IPS DF 6.9 (cell line): ENCODE data around the gene PRKCE.

ENCODE experiments used
- DNase-seq: peaks from one replicate; pipeline ENCODE4 v3.0.0-alpha.2; 2013; ENCODE audit warnings: low read depth, low spot score
- H3K27ac ChIP-seq: one replicate; pipeline ENCODE4 v1.5.1; 2013; ENCODE audit warnings: low read length, control low read depth
- H3K27me3 ChIP-seq: 2 replicates; pipeline ENCODE4 v1.6.1; 2013; ENCODE audit warnings: mild to moderate bottlenecking, low read length; ENCODE audit not compliant: control insufficient read depth, insufficient read depth
- H3K36me3 ChIP-seq: 2 replicates; pipeline ENCODE4 v1.6.1; 2013; ENCODE audit warnings: low read length; ENCODE audit not compliant: control insufficient read depth, insufficient read depth
- H3K4me1 ChIP-seq: 2 replicates; pipeline ENCODE4 v1.6.1; 2013; ENCODE audit warnings: low read length; ENCODE audit not compliant: control insufficient read depth, insufficient read depth
- H3K4me3 ChIP-seq: 2 replicates; pipeline ENCODE4 v1.5.1; 2013; ENCODE audit warnings: mild to moderate bottlenecking, low read length
- H3K9me3 ChIP-seq: 2 replicates; pipeline ENCODE4 v1.6.1; 2013; ENCODE audit warnings: low read length, inconsistent platforms; ENCODE audit not compliant: control insufficient read depth, insufficient read depth
- WGBS: extraction: QIAGEN DNeasy Blood & Tissue Kit; methylation state at CpG from one replicate; pipeline ENCODE4 v1.1.7; 2013; ENCODE audit warnings: mixed read lengths, missing lambda C conversion rate; ENCODE audit not compliant: insufficient read length, insufficient coverage; 5-methylcytosine and 5-hydroxymethylcytosine counted together

PRKCE gene

DNA sequence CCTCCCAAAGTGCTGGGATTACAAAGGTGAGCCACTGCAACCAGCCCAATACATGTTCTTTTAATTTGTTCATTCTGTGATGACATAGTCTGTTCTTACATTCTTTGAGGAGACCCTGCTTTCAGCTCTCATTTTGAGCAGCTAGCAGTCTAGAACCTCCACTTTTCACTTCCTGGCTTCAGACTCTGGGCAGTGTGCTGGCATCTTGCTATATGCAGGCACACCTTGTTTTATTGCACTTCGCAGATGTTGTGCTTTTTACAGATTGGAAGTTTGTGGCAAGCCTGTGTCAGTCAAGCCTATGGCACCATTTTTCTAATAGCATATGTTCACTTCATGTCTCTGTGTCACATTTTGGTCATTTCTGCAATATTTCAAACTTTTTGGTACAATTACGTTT lies 72.4 kb downstream of the PRKCE start:
- H3K27ac ChIP-seq: no peak overlapping the region
- no peaks in the 10 kb centered on the region for H3K27me3 ChIP-seq
- no peak overlapping the region for H3K4me3 ChIP-seq
- H3K9me3 ChIP-seq: no peaks in the 10 kb centered on the region
- no peaks in the 10 kb centered on the region for H3K36me3 ChIP-seq
- no peak for DNase-seq
- WGBS: no CpG with 5 or more reads among the region's 2 CpGs
- H3K4me1 ChIP-seq: no peaks in the 10 kb centered on the region

DNA sequence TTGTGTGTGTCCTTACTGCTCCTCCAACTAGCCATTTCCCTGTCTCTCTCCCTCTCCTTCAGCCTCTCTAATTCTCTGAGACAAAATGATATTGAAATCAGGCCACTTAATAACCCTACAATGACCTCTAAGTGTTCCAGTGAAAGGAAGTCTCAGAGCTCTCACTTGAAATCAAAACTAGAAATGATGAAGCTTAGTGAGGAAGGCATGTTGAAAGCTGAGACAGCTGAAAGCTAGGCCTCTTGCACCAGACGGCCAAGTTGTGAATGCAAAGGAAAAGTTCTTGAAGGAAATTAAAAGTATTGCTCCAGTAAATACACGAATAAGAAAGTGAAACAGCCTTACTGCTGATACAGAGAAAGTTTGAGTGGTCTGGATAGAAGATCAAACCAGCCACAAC lies 72.9 kb downstream of the PRKCE start:
- Histone ChIP-seq H3K4me1 (no peaks in the 10 kb centered on the region), H3K27ac (no peak overlapping the region)
- no CpG with 5 or more reads among the region's 2 CpGs for WGBS

DNA sequence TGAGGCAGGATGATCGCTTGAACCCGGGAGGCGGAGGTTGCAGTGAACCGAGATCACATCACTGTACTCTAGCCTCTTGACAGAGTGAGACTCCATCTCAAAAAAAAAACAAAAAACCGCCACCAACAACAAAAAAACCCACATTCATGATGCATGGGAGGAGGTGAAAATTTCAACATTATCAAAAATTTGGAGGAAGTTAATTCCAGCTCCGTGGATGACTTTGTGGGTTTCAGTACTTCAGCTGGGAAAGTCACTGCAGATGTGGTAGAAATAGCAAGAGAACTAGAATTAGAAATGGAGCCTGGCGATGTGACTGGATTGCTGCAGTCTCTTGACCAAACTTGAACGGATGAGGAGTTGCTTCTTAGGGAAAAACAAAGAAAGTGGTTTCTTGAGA lies 74.3 kb downstream of the PRKCE start:
- H3K4me1 ChIP-seq: no peaks in the 10 kb centered on the region
- H3K36me3 ChIP-seq: no peaks in the 10 kb centered on the region
- no peaks in the 10 kb centered on the region for H3K9me3 ChIP-seq
- H3K27ac ChIP-seq: no peak overlapping the region
- H3K4me3 ChIP-seq: no peak overlapping the region
- no CpG with 5 or more reads among the region's 8 CpGs for WGBS
- DNase-seq: no peak
- H3K27me3 ChIP-seq: no peaks in the 10 kb centered on the region

More for the DNA sequence above, 72.9 kb downstream of the PRKCE start:
- no peak overlapping the region for H3K4me3 ChIP-seq
- no peaks in the 10 kb centered on the region for H3K9me3 ChIP-seq
- no peaks in the 10 kb centered on the region for H3K36me3 ChIP-seq
- H3K27me3 ChIP-seq: no peaks in the 10 kb centered on the region
- no peak for DNase-seq

DNA sequence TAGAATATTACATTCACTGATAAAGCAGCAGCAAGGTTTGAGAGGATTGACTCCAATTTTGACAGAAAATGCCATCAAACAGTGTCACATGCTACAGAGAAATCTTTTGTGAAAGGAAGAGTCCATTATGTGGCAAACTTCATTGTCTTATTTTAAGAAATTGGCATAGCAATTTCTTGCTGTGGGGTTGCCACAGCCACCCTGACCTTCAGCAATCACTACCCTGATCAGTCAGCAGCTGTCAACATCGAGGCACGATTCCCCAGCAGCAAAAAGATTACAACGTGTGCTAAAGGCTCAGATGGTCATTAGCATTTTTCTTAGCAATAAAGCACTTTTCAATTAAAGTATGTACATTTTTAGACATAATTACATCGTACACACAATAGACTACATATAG lies 74.7 kb downstream of the PRKCE start:
- Histone ChIP-seq H3K9me3 (no peaks in the 10 kb centered on the region), H3K4me1 (no peaks in the 10 kb centered on the region), H3K27me3 (no peaks in the 10 kb centered on the region), H3K27ac (no peak overlapping the region), H3K36me3 (no peaks in the 10 kb centered on the region), H3K4me3 (no peak overlapping the region)
- DNase-seq: no peak
- no CpG with 5 or more reads among the region's 4 CpGs for WGBS

DNA sequence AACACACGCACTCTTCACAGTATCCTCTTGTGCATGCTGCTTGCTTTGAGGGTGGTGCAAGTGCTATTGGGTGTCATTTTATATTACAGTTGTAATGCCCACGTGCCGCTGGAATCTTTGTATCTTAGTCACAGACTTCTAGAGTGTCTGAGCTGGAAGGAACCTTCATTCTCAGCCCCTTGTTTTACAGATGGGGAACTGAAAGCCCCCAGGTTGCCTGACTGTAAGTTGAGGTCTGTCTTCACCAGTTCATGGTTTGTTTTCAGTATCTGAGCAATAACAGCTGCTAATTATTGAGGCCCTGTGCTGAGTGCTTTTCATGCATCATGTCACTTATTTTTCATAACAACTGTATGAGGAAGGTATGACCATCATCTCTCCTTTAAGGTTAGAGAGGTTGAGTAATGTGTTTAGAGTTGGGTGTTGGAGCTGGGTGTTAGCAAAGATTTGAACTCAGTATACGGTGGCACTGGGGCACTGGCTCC lies 77.0 kb downstream of the PRKCE start:
- Histone ChIP-seq H3K4me3 (no peak overlapping the region), H3K9me3 (no peaks in the 10 kb centered on the region), H3K27ac (no peak overlapping the region), H3K27me3 (no peaks in the 10 kb centered on the region), H3K36me3 (no peaks in the 10 kb centered on the region), H3K4me1 (no peaks in the 10 kb centered on the region)
- WGBS: no CpG with 5 or more reads among the region's 4 CpGs
- DNase-seq: no peak

DNA sequence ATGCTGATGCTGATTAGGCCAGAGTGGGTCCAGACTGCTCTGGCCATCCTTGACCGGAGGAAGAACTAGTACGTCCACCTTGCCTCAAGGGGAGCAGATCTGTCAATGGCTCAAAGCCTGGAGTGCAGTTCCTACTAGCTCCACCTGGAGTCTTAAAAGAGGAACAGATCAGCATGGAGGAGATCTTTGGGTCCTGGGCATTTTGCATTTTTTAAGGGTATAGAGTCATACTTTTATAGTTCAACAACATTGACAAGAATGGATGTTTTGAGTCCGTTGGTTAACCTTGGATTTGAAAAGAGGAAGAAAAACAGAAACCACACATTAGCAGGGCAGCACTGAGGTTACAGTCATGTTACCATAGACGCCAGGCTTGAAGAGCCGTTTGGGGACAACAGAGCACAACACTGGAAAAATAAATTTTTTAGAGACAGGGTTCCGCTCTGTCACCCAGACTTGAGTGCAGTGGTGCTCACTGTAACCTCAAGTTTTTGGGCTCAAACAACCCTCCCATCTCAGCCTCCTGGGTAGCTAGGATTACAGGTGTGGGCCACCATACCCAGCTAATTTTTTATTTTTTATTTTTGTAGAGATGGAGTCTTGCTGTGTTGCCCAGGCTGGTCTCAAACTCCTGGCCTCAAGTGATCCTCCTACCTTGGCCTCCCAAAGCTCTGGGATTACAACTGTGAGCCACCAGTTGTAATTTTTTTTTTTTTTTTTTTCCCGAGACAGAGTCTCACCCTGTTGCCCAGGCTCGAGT lies 78.5 kb downstream of the PRKCE start:
- no peak overlapping the region for H3K27ac ChIP-seq
- no peaks in the 10 kb centered on the region for H3K36me3 ChIP-seq
- H3K4me3 ChIP-seq: no peak overlapping the region
- no CpG with 5 or more reads among the region's 8 CpGs for WGBS
- H3K27me3 ChIP-seq: no peaks in the 10 kb centered on the region
- DNase-seq: no peak
- H3K9me3 ChIP-seq: no peaks in the 10 kb centered on the region
- 0 out of 2 replicates have a peak, but pooled peaks cover 1% of the 10 kb centered on the region for H3K4me1 ChIP-seq

DNA sequence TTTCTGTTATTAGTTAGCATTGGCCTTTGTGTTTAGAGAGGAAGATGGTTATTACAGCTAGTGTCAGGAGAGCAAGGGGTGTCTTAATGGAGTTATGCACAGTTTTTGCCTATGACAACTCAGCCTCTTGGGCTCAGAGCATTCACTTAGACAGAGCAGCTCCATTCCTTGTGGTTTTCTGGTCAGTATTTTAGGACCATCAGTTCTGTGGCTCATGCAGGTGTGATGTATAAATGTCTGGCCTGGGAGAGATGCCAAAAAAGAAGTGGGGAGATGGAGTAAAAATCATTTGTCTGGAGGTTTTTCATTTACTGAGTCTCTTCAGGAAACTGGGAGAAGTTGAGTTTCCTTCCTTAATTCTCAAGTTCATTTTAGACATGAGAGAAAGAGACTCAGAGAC lies 79.7 kb downstream of the PRKCE start:
- H3K4me1 ChIP-seq: peaks cover 4% of the 10 kb centered on the region; the same call in 1 of the 2 replicates
- no peak overlapping the region for H3K27ac ChIP-seq
- no peak for DNase-seq
- H3K4me3 ChIP-seq: no peak overlapping the region
- H3K27me3 ChIP-seq: no peaks in the 10 kb centered on the region
- no peaks in the 10 kb centered on the region for H3K36me3 ChIP-seq
- no peaks in the 10 kb centered on the region for H3K9me3 ChIP-seq

DNA sequence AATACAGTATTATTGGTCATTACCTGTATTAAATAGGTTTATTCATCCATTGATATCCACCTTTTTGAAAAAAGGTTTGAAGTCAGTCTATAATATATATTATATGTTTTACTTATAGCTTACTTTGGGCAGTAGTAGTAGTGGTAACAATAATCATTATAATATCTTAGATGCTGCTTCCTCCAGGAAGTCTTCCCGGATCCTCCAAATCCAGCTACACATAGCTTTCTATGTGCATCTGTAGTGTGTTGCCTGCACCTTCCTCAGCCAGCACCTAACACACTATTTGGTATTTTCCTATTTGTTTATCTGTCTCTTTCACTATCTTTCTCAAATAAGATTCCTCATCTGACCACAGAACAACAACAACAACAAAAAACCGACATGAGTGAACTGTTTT lies 81.0 kb downstream of the PRKCE start:
- H3K27me3 ChIP-seq: no peaks in the 10 kb centered on the region
- no CpG with 5 or more reads among the region's 2 CpGs for WGBS
- no peaks in the 10 kb centered on the region for H3K9me3 ChIP-seq
- no peak overlapping the region for H3K4me3 ChIP-seq
- H3K36me3 ChIP-seq: no peaks in the 10 kb centered on the region
- DNase-seq: no peak
- H3K4me1 ChIP-seq: peaks cover 4% of the 10 kb centered on the region; the same call in 1 of the 2 replicates
- no peak overlapping the region for H3K27ac ChIP-seq

DNA sequence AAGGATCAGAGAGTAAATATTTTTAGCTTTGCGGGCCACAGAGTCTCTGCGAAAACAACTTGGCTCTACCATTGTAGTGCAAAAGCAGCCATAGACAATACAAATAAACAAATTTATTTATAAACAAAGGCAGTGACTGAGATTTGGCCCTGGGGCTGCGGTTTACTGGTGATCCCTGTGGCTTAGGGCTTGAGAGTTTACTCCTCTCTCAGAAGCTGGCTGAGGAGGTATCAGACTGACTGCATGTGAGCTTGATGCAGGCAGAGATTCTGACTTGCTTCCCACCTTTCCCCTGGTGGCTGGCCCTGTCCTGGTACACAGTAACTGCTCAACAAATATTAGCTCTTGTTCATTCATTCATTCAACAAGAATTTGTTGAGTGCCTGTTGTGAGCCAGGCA lies 81.5 kb downstream of the PRKCE start:
- H3K9me3 ChIP-seq: no peaks in the 10 kb centered on the region
- H3K4me3 ChIP-seq: no peak overlapping the region
- no CpG with 5 or more reads among the region's 3 CpGs for WGBS
- H3K27me3 ChIP-seq: no peaks in the 10 kb centered on the region
- no peak overlapping the region for H3K27ac ChIP-seq
- H3K36me3 ChIP-seq: no peaks in the 10 kb centered on the region
- no peak for DNase-seq
- H3K4me1 ChIP-seq: peaks cover 4% of the 10 kb centered on the region; the same call in 1 of the 2 replicates

DNA sequence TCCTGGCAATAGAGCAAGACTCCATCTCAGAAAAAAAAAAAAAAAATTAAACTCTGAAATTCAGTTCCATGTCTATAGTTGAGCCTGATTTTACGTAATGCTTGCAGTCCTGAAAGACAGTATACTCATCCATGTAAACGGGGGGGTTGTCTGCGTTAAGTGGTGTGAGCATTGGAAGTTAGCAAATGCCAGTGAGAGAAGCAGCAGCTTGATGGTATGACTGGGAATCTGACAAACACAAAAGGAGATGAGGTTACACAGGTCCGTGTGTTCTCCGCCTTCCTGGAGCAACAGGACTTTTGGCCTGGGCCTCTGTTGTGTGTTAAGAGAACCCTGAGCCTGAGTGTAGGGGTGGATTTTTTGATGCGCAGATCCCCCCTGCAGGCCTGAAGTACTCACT lies 82.9 kb downstream of the PRKCE start:
- Histone ChIP-seq H3K4me1 (peaks cover 4% of the 10 kb centered on the region; the same call in 1 of the 2 replicates), H3K9me3 (no peaks in the 10 kb centered on the region), H3K27ac (no peak overlapping the region), H3K27me3 (no peaks in the 10 kb centered on the region), H3K36me3 (no peaks in the 10 kb centered on the region), H3K4me3 (no peak overlapping the region)
- DNase-seq: no peak
- no CpG with 5 or more reads among the region's 6 CpGs for WGBS

DNA sequence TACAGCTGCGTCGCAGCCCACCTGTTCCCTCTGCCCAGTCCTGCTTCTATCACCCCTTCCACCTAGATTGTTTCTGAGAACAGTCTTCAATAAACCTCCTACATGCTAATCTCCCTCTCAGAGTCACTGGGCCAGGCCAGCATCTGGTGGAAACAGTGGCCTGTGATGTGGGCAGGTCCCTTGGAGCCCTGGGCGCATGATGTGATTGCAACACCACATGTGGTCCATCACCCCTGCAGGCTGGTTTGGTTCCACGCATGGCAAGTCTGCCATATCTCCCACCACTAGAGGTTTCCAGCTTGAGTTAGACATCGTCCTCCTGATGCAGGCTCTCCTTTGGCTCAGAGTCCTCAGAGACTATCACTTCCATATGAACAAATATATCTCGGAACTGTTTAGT lies 83.5 kb downstream of the PRKCE start:
- H3K27ac ChIP-seq: no peak overlapping the region
- no peaks in the 10 kb centered on the region for H3K27me3 ChIP-seq
- peaks cover 4% of the 10 kb centered on the region; the same call in 1 of the 2 replicates for H3K4me1 ChIP-seq
- WGBS: no CpG with 5 or more reads among the region's 6 CpGs
- no peaks in the 10 kb centered on the region for H3K9me3 ChIP-seq
- DNase-seq: no peak
- no peak overlapping the region for H3K4me3 ChIP-seq
- no peaks in the 10 kb centered on the region for H3K36me3 ChIP-seq
